Testis (tissue), 3 donors: ENCODE data around the gene OFD1. TPM values are rescaled to one million over a fixed set of nuclear protein-coding genes. Genes with fewer than 3 reads are reported as not detected.
A peak's percentile ranks its signal among the peaks of the same experiment; 100 is the strongest.

Experiments used
- DNase-seq: peaks from one replicate; pipeline ENCODE4 v3.0.0-alpha.2; 2019
- H3K27ac ChIP-seq, 2 donors: fragments of 200-600 bp; sonication (generic); one replicate each; pipeline ENCODE4 v1.5.1; 2019
- H3K27me3 ChIP-seq: fragments of 200-600 bp; sonication (generic); one replicate; pipeline ENCODE4 v1.5.1; 2019
- H3K36me3 ChIP-seq: fragments of 200-600 bp; sonication (generic); one replicate; pipeline ENCODE4 v1.5.1; 2017; ENCODE audit warnings: low read depth; ENCODE audit errors: missing control alignments
- H3K4me1 ChIP-seq: fragments of 200-600 bp; sonication (generic); one replicate; pipeline ENCODE4 v1.5.1; 2019
- H3K4me3 ChIP-seq, 2 donors: fragments of 200-600 bp; sonication (generic); one replicate each; pipeline ENCODE4 v1.5.1; 2017 to 2019
- H3K9me3 ChIP-seq: fragments of 200-600 bp; sonication (generic); one replicate; pipeline ENCODE4 v1.5.1; 2017
- CTCF ChIP-seq, 3 experiments: fragments of 450-650 bp in 2 of 3; fragments of 200-600 bp in 1 of 3; sonication (generic) in 1 of 3; IDR thresholded peaks; one replicate each; pipeline ENCODE4 v1.5.1; 2016 to 2019; ENCODE audit warnings: antibody characterized with exemption in 3 of 3, mild to moderate bottlenecking in 2 of 3, moderate library complexity in 1 of 3
- POLR2A ChIP-seq: fragments of 450-650 bp; IDR thresholded peaks from one replicate; pipeline ENCODE4 v1.6.1; 2017; ENCODE audit warnings: antibody characterized with exemption, mild to moderate bottlenecking, moderate library complexity
- WGBS, 2 donors: methylation state at CpG; one replicate each; pipeline ENCODE4 v1.1.5; 2018; 5-methylcytosine and 5-hydroxymethylcytosine counted together
- intact Hi-C: fragments of 100-400 bp; cut with DNase I; formaldehyde crosslinking; loops from one replicate; pipeline ENCODE4 v1.15.1; 2023; ENCODE audit warnings: low total_unique reads
- polyA plus RNA-seq: library from polyadenylated mRNA; stranded (reverse); fragments of 350-450 nt; fragmentation: Illumina TruSeq; extraction: RNeasy Lipid Tissue Mini Kit (QIAGEN cat#74804); gene quantifications from one replicate; pipeline ENCODE4 v1.2.3, GENCODE V29; 2014; ENCODE audit warnings: low read depth, low replicate concordance; ENCODE audit not compliant: insufficient read depth
- total RNA-seq, 2 donors: library from RNA; depleted of rRNA; stranded (reverse); fragments of >200 nt; gene quantifications; one replicate each; pipeline ENCODE4 v1.2.3, GENCODE V29; 2016

OFD1 gene
- total and polyA plus RNA-seq, 3 donors from 2014 or later = 11.5 to 39.7 (median 36.3) TPM

DNA sequence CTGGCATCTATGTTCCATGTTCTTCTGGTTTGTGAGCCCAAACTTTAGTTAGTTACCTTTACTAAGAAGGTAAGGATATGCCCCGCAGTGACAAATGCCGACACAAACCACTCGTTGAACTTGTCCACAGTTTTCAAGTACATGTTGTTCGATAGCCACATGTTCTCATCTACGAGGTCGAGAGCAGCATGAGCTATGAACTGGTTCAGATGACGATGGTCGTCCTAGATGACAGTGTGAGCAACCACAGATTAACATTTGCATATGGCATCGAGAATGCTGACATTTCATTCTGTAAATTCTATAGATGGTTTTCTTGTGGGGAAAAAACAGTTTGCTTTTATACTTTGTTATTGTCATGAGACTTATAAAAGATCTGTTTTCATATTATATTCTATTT is 18.1 kb upstream of the OFD1 start:
- Histone ChIP-seq H3K4me1 (no peaks in the 10 kb centered on the region), H3K27ac (no peak overlapping the region), H3K36me3 (no peaks in the 10 kb centered on the region), H3K4me3 (no peak overlapping the region), H3K27me3 (no peaks in the 10 kb centered on the region), H3K9me3 (no peaks in the 10 kb centered on the region)
- intact Hi-C loops = no loop called here
- TF ChIP-seq CTCF (IDR thresholded peaks at IDR 0.05) = no peak
- TF ChIP-seq POLR2A = no peak
- DNase-seq = no peak
- WGBS, 2 donors = 91 to 94% methylated on average over 9 of the region's 9 CpGs

GRCh38 chrX:13716905-13717304 is 17.6 kb upstream of the OFD1 start:
- Histone ChIP-seq H3K4me1 (no peaks in the 10 kb centered on the region), H3K27me3 (no peaks in the 10 kb centered on the region), H3K27ac (no peak overlapping the region), H3K36me3 (no peaks in the 10 kb centered on the region), H3K9me3 (no peaks in the 10 kb centered on the region), H3K4me3 (no peak overlapping the region)
- intact Hi-C loops = no loop called here
- no peak for DNase-seq
- 89% methylated on average over 6 of the region's 6 CpGs for WGBS, 2 donors
- TF ChIP-seq CTCF (IDR thresholded peaks at IDR 0.05) (no peak), POLR2A (no peak)

DNA sequence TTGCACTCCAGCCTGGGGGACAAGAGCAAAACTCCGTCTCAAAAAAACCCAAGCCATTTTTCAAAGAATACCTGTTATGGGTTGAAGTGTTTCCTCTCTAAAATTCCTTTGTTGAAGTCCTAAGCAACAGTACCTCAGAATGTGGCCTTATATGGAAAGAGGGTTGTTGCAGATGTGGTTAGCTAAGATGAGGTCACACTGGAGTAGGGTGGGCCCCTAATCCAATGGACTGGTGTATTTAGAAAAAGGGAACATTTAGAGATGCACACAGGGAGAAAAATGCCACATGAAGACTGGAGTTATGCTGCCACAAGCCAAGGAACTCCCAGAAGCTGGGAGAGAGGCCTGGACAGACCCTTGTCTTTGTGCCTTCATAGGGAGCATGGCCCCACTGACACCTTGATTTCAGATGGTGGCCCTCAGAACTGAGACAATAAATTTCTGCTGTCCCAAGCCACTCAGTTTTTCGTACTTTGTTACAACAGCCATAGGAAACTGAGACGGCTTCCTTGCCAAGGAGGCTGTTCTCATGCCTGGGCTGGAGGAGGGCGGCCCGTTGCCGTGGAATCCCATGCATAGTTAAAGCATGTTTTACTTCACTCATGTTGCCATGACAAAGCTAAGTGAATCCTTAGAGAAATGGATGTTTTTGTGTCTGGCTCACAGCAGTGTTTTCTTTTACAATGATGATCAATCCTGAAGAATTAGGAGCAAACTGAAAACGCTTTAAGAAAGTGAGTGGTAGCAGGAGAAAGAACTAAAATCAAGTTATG is 16.7 kb upstream of the OFD1 start:
- TF ChIP-seq POLR2A (no peak), CTCF (IDR thresholded peaks at IDR 0.05) (no peak)
- DNase-seq = peak; percentile 33
- intact Hi-C loops = no loop called here

DNA sequence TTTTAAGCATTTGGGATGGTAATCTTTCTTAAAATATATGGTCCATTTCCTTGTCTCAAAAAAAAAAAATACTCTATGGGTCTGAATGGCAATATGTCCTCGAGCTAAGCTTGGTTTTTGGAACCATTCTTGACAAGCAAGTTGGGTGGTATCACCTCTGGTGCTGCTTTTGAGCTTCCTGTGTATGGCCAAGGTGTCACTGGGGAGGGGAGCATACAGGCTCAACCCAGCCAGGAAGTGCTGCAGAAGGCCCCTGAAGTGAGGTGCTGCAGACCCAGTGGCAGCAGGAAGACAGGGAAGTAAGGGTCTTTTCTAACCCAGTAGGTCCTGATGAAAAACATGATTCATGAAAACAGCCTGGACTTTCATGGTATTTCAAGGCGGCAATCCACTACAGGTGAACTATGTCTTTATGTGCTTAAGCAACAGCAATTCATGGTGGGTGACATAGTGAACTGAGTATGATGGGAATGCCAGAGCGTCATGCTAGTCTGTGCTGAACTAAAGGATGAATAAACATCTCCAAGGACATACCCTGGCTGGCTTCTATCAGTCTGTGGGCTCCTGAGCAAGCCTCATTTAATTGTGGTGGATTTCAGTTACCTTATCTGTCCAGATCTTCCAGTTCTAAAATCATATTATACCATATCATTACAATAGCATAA is 15.2 kb upstream of the OFD1 start:
- TF ChIP-seq CTCF (IDR thresholded peaks at IDR 0.05) (no peak), POLR2A (no peak)
- 83 to 90% methylated on average over 2 to 3 of the region's 3 CpGs for WGBS, 2 donors
- intact Hi-C loops = no loop called here
- DNase-seq = no peak
- no peaks in the 10 kb centered on the region for H3K36me3 ChIP-seq
- no peaks in the 10 kb centered on the region for H3K4me1 ChIP-seq
- H3K27ac ChIP-seq = no peak overlapping the region
- H3K27me3 ChIP-seq = no peaks in the 10 kb centered on the region
- H3K9me3 ChIP-seq = no peaks in the 10 kb centered on the region
- no peak overlapping the region for H3K4me3 ChIP-seq

More for the DNA sequence above, 16.7 kb upstream of the OFD1 start:
- Histone ChIP-seq H3K27me3 (no peaks in the 10 kb centered on the region), H3K4me3 (no peak overlapping the region), H3K4me1 (no peaks in the 10 kb centered on the region), H3K36me3 (no peaks in the 10 kb centered on the region), H3K27ac (no peak overlapping the region), H3K9me3 (no peaks in the 10 kb centered on the region)
- 39 to 48% methylated on average over 6 to 7 of the region's 7 CpGs for WGBS, 2 donors
